ENCODE measurements around the gene PBX3. TPM values are rescaled to one million over a fixed set of nuclear protein-coding genes. Genes with fewer than 3 reads are reported as not detected.
A peak's percentile ranks its signal among the peaks of the same experiment; 100 is the strongest.

PBX3 gene
- 25.3 TPM for polyA plus RNA-seq (2012; ENCODE audit: missing spikeins)

DNA sequence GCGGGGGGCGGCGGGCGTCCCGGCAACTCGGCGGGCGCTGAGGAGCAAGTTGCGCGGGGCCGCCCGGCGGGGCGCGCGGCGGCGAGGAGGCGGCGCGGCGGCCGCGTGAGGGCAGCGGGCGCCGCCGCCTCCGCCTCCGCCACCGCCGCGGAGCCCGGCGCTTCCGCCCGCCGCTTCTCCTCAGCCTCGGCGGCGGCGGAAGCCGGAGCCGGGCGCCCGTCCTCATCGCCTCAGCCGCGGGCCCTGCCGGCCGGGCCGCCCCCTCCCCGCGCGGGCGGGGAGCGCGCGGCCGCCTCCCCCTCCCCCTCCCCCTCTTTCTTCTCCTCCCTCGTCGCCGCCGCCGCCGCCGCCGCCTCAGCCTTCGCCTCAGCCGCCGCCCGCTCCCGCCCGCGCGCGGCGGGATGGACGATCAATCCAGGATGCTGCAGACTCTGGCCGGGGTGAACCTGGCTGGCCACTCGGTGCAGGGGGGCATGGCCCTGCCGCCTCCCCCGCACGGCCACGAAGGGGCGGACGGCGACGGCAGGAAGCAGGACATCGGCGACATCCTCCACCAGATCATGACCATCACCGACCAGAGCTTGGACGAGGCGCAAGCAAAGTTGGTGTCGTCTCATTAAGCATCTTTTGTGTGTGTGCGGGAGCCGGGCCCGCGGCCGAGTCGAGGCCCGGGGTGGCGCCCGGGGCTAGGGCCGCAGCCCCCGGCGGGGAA is at the start of gene PBX3:
Gene PBX3 (plus strand): TSS at position 321 of the 712 bp plus-strand sequence.
- TF ChIP-seq POLR2AphosphoS5 (IDR thresholded peaks at IDR 0.05; ENCODE audit: low read depth, low read length) (0 out of 2 replicates have a peak, but pooled peaks have one; percentile 48), POLR2A (IDR thresholded peaks at IDR 0.05; ENCODE audit: low read depth, low read length) (no peak)
- DNase-seq (ENCODE audit: insufficient read length) (peak; percentile 48), FAIRE-seq (peak; percentile 40)

DNA sequence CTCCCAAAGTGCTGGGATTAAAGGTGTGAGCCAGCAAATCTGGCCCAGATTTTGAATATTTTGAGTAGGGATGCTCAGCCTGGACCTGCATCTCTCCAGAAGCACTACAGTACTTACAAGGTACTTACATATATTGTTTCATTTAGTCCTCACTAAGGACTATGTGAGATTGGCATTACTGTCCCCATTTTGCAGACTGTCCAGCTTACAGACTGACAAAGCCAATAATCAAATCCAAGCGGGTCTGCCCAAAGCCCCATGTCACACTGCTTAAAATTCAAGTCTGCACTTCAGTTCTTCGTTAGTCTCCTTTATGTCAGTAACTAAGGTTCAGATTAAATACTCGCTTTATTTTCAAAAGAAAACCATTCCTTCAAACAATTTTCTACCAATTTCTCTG is 47.3 kb upstream of the PBX3 start:
- DNase-seq (ENCODE audit: insufficient read length) (no peak), FAIRE-seq (no peak)
- no peak for TF ChIP-seq TAF1 (IDR thresholded peaks at IDR 0.05; ENCODE audit: borderline replicate concordance, low read depth, low read length)
- no peak for TF ChIP-seq POLR2AphosphoS5 (IDR thresholded peaks at IDR 0.05; ENCODE audit: low read depth, low read length)
- TF ChIP-seq POLR2A (IDR thresholded peaks at IDR 0.05; ENCODE audit: low read depth, low read length) = no peak

DNA sequence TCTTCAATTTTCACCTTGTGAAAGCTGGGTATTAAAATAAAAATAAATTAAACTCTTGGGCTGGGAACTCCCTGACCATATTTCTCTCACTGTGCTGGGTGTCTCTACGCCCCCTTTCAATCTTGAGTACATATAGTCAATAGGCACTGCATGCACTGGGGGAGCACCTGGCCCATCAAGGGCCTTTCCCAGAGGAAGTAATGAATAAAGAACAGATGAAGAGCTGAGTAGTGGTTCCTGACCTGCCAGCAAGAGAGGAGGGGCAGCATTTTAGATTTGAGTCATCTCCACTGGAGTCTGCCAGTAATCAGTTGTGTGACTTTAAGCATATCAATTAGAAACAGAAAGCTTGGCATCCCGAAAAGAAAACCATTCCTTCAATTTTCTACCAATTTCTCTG is 46.4 kb upstream of the PBX3 start:
- DNase-seq (ENCODE audit: insufficient read length) (peak; percentile 44), FAIRE-seq (peak; percentile 90)
- TF ChIP-seq POLR2AphosphoS5 (IDR thresholded peaks at IDR 0.05; ENCODE audit: low read depth, low read length) = no peak
- no peak for TF ChIP-seq TAF1 (IDR thresholded peaks at IDR 0.05; ENCODE audit: borderline replicate concordance, low read depth, low read length)
- no peak; the same call in 1 of the 2 replicates for TF ChIP-seq POLR2A (IDR thresholded peaks at IDR 0.05; ENCODE audit: low read depth, low read length)

DNA sequence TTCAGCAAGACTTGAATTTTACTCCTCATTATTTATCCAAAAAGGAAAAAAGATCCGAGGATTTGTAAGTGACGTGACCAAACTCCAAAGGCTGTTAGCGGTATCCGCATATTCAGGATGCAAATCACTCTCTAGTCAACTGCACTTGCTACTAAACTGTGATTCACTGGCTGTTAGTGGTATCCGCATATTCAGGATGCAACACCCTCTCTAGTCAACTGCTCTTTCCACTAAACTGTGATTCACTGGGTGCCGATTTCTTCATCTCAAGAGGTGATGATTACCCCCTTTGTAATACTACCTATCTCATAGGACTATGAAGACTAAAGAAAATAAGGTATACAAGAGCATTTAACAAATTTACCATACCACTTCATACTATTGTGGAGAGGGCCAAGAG is 45.8 kb upstream of the PBX3 start:
- TF ChIP-seq POLR2A (IDR thresholded peaks at IDR 0.05; ENCODE audit: low read depth, low read length) (peak; percentile 44; the same call in 1 of the 2 replicates), TAF1 (IDR thresholded peaks at IDR 0.05; ENCODE audit: borderline replicate concordance, low read depth, low read length) (no peak), POLR2AphosphoS5 (IDR thresholded peaks at IDR 0.05; ENCODE audit: low read depth, low read length) (peak; percentile 51; the same call in 1 of the 2 replicates)
- FAIRE-seq (no peak), DNase-seq (ENCODE audit: insufficient read length) (no peak)

DNA sequence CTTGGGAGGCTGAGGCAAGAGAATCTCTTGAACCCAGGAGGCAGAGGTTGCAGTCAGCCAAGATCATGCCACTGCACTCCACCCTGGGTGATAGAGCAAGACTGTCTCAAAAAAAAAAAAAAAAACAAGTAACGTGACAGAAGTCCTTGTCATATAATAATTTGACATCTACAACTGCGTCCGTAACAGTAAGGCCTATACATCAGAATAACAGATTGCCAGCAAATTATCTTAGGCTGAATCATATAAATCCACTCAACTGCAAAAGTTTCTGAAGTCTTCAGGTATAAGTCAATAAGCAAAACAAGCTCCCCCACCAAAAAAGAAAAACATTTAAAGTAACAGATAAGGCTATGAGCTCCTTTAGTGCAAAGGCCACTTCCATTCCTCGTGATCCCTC is 43.5 kb upstream of the PBX3 start:
- no peak for FAIRE-seq
- TF ChIP-seq POLR2AphosphoS5 (IDR thresholded peaks at IDR 0.05; ENCODE audit: low read depth, low read length) = no peak
- no peak for TF ChIP-seq TAF1 (IDR thresholded peaks at IDR 0.05; ENCODE audit: borderline replicate concordance, low read depth, low read length)
- no peak for TF ChIP-seq POLR2A (IDR thresholded peaks at IDR 0.05; ENCODE audit: low read depth, low read length)
- no peak for DNase-seq (ENCODE audit: insufficient read length)

DNA sequence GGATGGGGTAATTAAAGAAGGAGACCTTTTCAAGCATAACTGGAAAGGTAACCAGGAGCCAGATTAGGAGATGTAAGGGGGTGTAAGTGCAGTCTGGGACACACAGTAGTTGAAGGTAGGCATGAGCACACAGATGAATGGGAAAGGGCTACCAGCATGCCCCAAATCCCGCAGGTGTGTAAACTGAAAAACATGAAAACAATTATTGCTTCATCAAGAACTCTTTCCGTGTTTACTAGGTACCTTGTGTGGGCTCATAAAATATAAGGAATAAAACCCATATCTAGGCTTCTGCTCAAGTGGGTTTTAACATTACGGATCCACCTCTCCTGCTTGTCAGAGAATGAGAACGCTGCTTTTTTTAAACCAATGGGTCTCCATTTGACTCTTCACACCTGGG is 41.3 kb upstream of the PBX3 start:
- TF ChIP-seq POLR2AphosphoS5 (IDR thresholded peaks at IDR 0.05; ENCODE audit: low read depth, low read length) (0 out of 2 replicates have a peak, but pooled peaks have one; percentile 3), POLR2A (IDR thresholded peaks at IDR 0.05; ENCODE audit: low read depth, low read length) (no peak)
- FAIRE-seq (no peak), DNase-seq (ENCODE audit: insufficient read length) (no peak)

DNA sequence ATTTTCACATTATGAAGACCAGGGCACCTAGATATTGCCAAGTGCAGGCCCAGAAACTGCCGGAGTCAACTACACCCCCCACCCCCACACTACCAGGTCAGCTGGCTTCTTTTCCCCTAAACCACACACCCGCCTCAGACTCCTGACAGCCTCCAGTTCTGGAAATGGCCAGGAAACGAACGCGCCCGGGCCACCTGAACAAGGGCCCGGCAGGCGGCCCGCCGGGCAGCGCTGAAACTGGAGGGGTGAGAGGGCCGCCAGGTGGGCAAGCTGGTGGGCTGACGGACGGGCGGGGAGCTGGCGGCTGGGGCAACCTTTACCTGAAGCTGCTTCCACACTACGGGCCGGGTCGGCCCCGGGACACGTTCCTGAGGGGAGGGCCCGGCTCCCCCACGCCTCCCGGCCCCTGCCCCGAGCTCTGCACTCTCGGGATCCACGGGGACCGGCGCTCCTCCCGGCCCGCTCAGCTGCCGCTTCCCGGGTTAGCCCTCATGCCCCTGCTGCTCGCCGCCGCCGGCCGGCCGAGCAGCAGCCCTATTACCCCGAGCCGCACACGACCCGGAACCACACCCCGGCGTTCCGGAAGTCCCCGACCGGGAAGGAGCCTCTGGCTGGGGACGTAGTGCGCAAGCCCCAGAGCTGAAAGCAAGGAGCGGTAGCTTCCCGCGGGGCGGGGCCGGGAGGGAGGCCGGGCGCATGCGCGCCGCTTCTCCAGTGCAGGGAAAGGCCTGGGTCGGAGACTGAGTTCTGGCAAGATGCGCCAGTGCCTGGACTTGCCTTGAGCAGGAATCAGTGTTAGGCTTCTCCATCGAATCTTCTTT is 40.3 kb upstream of the PBX3 start, which contains the start of gene MAPKAP1:
Gene MAPKAP1 (minus strand): TSS at position 558 of the 821 bp plus-strand sequence. CDS start 34,634 bp downstream, outside the sequence.
- peak; percentile 95 for TF ChIP-seq POLR2A (IDR thresholded peaks at IDR 0.05; ENCODE audit: low read depth, low read length)
- peak; percentile 83 for TF ChIP-seq POLR2AphosphoS5 (IDR thresholded peaks at IDR 0.05; ENCODE audit: low read depth, low read length)
- no peak; the same call in none of the 2 replicates for TF ChIP-seq TAF1 (IDR thresholded peaks at IDR 0.05; ENCODE audit: borderline replicate concordance, low read depth, low read length)
- DNase-seq (ENCODE audit: insufficient read length) = peak; percentile 91
- FAIRE-seq = peak; percentile 83

DNA sequence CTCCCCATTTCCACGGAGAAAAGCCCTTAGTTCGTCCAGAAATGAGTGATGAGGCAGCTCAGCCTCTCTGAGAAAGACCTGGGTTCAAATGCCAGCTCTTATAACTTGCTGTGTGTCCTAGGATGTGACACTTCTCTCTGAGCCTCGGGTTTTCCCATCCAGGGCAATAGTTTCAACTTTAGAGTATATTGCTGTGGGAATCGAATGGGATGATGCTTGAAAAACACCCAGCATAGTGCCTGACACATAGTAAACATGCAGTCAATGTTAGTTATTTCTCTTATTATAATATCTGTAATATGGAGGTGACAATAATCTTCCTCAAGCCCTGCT is 39.7 kb upstream of the PBX3 start:
- DNase-seq (ENCODE audit: insufficient read length) (no peak), FAIRE-seq (no peak)
- TF ChIP-seq TAF1 (IDR thresholded peaks at IDR 0.05; ENCODE audit: borderline replicate concordance, low read depth, low read length) (no peak), POLR2A (IDR thresholded peaks at IDR 0.05; ENCODE audit: low read depth, low read length) (no peak), POLR2AphosphoS5 (IDR thresholded peaks at IDR 0.05; ENCODE audit: low read depth, low read length) (no peak)

DNA sequence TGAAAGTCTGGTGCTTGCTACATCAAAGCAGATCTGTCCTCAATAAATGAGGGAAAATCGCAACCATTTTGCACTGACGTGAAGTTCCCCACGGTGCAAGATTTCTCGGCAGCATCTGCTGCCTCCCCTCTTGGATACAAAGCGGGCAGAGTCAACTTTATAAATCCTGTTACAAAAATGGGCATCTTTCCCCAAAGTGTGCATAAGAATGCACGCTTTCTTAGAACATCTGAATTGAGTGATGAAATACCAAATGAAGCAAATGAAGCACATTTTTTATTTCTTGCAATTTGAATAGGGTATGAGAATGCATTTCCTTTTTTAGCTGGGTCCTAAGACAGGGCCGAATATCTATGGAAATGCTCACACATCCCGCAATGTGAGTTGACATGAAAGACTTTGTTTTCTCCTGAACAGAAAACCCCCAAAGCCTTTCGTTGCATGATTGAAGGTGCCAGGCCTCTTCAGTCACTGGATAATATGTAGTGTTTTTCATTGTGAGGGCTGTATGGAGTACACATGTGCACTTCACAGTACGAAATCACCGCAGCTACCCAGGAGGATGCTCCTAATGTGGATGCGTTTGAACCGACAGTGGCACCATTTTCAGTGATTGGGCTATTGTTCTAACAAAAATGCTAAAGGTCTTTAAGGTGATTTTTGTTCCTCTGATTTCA is 20.6 kb upstream of the PBX3 start:
- no peak for TF ChIP-seq POLR2A (IDR thresholded peaks at IDR 0.05; ENCODE audit: low read depth, low read length)
- no peak for TF ChIP-seq TAF1 (IDR thresholded peaks at IDR 0.05; ENCODE audit: borderline replicate concordance, low read depth, low read length)
- TF ChIP-seq POLR2AphosphoS5 (IDR thresholded peaks at IDR 0.05; ENCODE audit: low read depth, low read length) = no peak
- DNase-seq (ENCODE audit: insufficient read length) (no peak), FAIRE-seq (no peak)

DNA sequence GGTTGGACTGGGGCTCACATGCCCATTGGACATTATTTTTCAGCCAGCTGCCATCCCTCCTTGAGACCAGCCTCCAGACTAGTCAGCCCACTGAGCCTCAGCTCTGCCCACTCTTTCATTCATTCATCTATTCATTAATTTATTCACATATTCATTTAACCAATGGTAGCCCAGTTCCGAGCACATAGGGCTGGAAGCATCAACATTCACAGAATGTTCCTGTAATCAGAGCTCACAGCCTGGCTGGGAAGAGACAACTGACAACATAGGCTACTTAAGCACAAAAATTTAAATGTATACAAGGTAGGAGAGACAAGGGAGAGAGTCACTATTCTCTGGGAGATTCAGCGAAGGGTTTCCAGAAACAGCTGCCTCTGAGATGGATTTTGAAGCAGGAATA is 17.0 kb upstream of the PBX3 start:
- no peak for TF ChIP-seq POLR2AphosphoS5 (IDR thresholded peaks at IDR 0.05; ENCODE audit: low read depth, low read length)
- TF ChIP-seq POLR2A (IDR thresholded peaks at IDR 0.05; ENCODE audit: low read depth, low read length) = no peak
- no peak for TF ChIP-seq TAF1 (IDR thresholded peaks at IDR 0.05; ENCODE audit: borderline replicate concordance, low read depth, low read length)
- DNase-seq (ENCODE audit: insufficient read length) (no peak), FAIRE-seq (no peak)

DNA sequence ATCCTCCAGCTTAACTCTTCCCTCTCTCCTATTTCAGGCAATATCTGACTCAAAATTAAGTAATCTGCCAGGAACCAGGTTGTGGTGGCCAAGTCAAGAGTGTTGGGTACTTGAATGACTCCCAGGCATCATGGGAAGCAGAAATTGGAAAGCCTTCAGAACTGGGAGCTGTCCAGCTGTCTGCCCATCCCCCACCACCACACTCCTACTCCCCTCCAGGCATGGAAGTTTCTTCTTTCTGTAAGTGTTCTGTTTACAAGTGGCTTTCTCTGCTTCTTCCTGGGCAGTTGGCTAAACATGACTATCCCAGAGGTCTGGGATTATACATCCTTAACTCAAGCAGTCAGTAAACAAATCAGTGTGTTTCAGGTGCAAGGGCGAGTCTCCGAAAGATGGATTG is 14.6 kb upstream of the PBX3 start:
- DNase-seq (ENCODE audit: insufficient read length) (no peak), FAIRE-seq (no peak)
- TF ChIP-seq TAF1 (IDR thresholded peaks at IDR 0.05; ENCODE audit: borderline replicate concordance, low read depth, low read length) (no peak), POLR2A (IDR thresholded peaks at IDR 0.05; ENCODE audit: low read depth, low read length) (no peak), POLR2AphosphoS5 (IDR thresholded peaks at IDR 0.05; ENCODE audit: low read depth, low read length) (no peak)
